Neural cell (in vitro differentiated cells): ENCODE measurements around the gene NDE1. TPM values are rescaled to one million over a fixed set of nuclear protein-coding genes. Genes with fewer than 3 reads are reported as not detected.

Experiments used
- H2AFZ ChIP-seq: fragments of 200-600, 300-800 bp; sonication (generic), shearing (Covaris generic); 2 replicates; pipeline ENCODE4 v1.6.0; 2014; ENCODE audit warnings: low read depth, mild to moderate bottlenecking, antibody characterized with exemption, low read length, moderate library complexity
- H3F3A ChIP-seq: fragments of 200-600 bp; shearing (Covaris generic); 2 replicates; pipeline ENCODE4 v1.6.1; 2016; ENCODE audit warnings: mild to moderate bottlenecking, moderate library complexity, mixed read lengths, antibody characterized with exemption, low read length; ENCODE audit not compliant: insufficient read depth, poor library complexity, severe bottlenecking
- H3K27ac ChIP-seq: fragments of 200-600, 300-800 bp; sonication (generic), shearing (Covaris generic); 2 replicates; pipeline ENCODE4 v1.5.1; 2014; ENCODE audit warnings: mild to moderate bottlenecking, low read length, moderate library complexity
- H3K27me3 ChIP-seq: fragments of 300-800, 200-600 bp; sonication (generic), shearing (Covaris generic); 2 replicates; pipeline ENCODE4 v1.6.0; 2014; ENCODE audit warnings: mild to moderate bottlenecking, low read depth, low read length, moderate library complexity; ENCODE audit not compliant: insufficient read depth
- H3K36me3 ChIP-seq: fragments of 300-800, 200-600 bp; sonication (generic), shearing (Covaris generic); 2 replicates; pipeline ENCODE4 v1.5.1; 2014; ENCODE audit warnings: mild to moderate bottlenecking, antibody characterized with exemption, low read length, moderate library complexity; ENCODE audit not compliant: insufficient read depth
- H3K4me2 ChIP-seq: fragments of 300-800, 200-600 bp; sonication (generic), shearing (Covaris generic); 2 replicates; pipeline ENCODE4 v1.6.0; 2014; ENCODE audit warnings: mild to moderate bottlenecking, low read length
- H3K4me3 ChIP-seq: fragments of 300-800, 200-600 bp; sonication (generic), shearing (Covaris generic); 2 replicates; pipeline ENCODE4 v1.5.1; 2014; ENCODE audit warnings: mild to moderate bottlenecking, low read length, moderate library complexity
- H3K79me2 ChIP-seq: fragments of 200-600 bp; shearing (Covaris generic); replicated peaks from 2 replicates; pipeline ENCODE4 v1.6.0; 2014; ENCODE audit warnings: mild to moderate bottlenecking, low read length, moderate library complexity; ENCODE audit not compliant: insufficient read depth
- H3K9ac ChIP-seq: fragments of 300-800, 200-600 bp; sonication (generic), shearing (Covaris generic); 2 replicates; pipeline ENCODE4 v1.6.1; 2016; ENCODE audit warnings: mild to moderate bottlenecking, low read length, mixed read lengths
- H3K9me2 ChIP-seq: fragments of 200-600 bp; shearing (Covaris generic); 2 replicates; pipeline ENCODE4 v1.6.1; 2016; ENCODE audit warnings: mild to moderate bottlenecking, low read length, mixed read lengths; ENCODE audit not compliant: insufficient read depth
- H3K9me3 ChIP-seq: fragments of 200-600, 300-800 bp; sonication (generic), shearing (Covaris generic); 2 replicates; pipeline ENCODE4 v1.6.1; 2016; ENCODE audit warnings: mild to moderate bottlenecking, mixed run types, low read length, moderate library complexity, mixed read lengths
- H4K20me1 ChIP-seq: fragments of 200-600 bp; shearing (Covaris generic); 2 replicates; pipeline ENCODE4 v1.6.1; 2016; ENCODE audit warnings: mild to moderate bottlenecking, mixed run types; ENCODE audit not compliant: insufficient read depth
- CTCF ChIP-seq: fragments of 450-650 bp; IDR thresholded peaks from 2 replicates; pipeline ENCODE4 v1.5.1; 2014; ENCODE audit warnings: antibody characterized with exemption, mild to moderate bottlenecking, moderate library complexity; ENCODE audit not compliant: poor library complexity, severe bottlenecking
- EP300 ChIP-seq: fragments of 450-650 bp; conservative IDR thresholded peaks from 2 replicates; pipeline ENCODE4 v1.6.1; 2014; ENCODE audit warnings: antibody characterized with exemption, mild to moderate bottlenecking, moderate library complexity; ENCODE audit not compliant: poor library complexity, severe bottlenecking
- EZH2 ChIP-seq: fragments of 200-600, 300-800 bp; shearing (Covaris generic), sonication (generic); IDR thresholded peaks from 2 replicates; pipeline ENCODE4 v1.6.1; 2014; ENCODE audit warnings: antibody characterized with exemption, low read length, borderline replicate concordance, mild to moderate bottlenecking; ENCODE audit not compliant: insufficient read depth, poor library complexity, severe bottlenecking
- MXI1 ChIP-seq: fragments of 450-650 bp; conservative IDR thresholded peaks from 2 replicates; pipeline ENCODE4 v1.6.1; 2014; ENCODE audit warnings: antibody characterized with exemption, mild to moderate bottlenecking; ENCODE audit not compliant: poor library complexity, severe bottlenecking
- POLR2AphosphoS5 ChIP-seq: IDR thresholded peaks from 2 replicates; pipeline ENCODE4 v1.6.1; 2012
- RAD21 ChIP-seq: fragments of 450-650 bp; conservative IDR thresholded peaks from 2 replicates; pipeline ENCODE4 v1.6.1; 2014; ENCODE audit warnings: antibody characterized with exemption, mild to moderate bottlenecking, moderate library complexity
- REST ChIP-seq: IDR thresholded peaks from 2 replicates; pipeline ENCODE4 v1.6.1; 2012; ENCODE audit warnings: borderline replicate concordance
- SMC3 ChIP-seq: fragments of 450-650 bp; conservative IDR thresholded peaks from 2 replicates; pipeline ENCODE4 v1.6.1; 2014; ENCODE audit warnings: antibody characterized with exemption, mild to moderate bottlenecking, moderate library complexity; ENCODE audit not compliant: poor library complexity
- TAF1 ChIP-seq: IDR thresholded peaks from 2 replicates; pipeline ENCODE4 v1.6.1; 2012; ENCODE audit warnings: low read depth
- polyA plus RNA-seq: library from polyadenylated mRNA; depleted of rRNA; stranded (reverse); fragments of >200 nt; gene quantifications from 2 replicates; pipeline ENCODE4 v1.2.3, GENCODE V29; 2014

NDE1 gene
- polyA plus RNA-seq, 1 donor from 2014 or later, result not detected

- no peaks in the 10 kb centered on the region for H3K9me3 ChIP-seq
- no peak for TF ChIP-seq POLR2AphosphoS5
- H3F3A ChIP-seq, result no peaks in the 10 kb centered on the region
These were observed 73.8 kb downstream of the NDE1 start for GRCh38 chr16:15723808-15724207.

GRCh38 chr16:15725641-15726240 lies 75.7 kb downstream of the NDE1 start:
- no peaks in the 10 kb centered on the region for H3K9me3 ChIP-seq
- no peak overlapping the region for H3K4me3 ChIP-seq
- H4K20me1 ChIP-seq, result no peaks in the 10 kb centered on the region
- no peaks in the 10 kb centered on the region for H3K79me2 ChIP-seq
- H3K9me2 ChIP-seq, result no peaks in the 10 kb centered on the region
- no peak overlapping the region for H3K27ac ChIP-seq
- no peak overlapping the region for H3K4me2 ChIP-seq
- no peak for TF ChIP-seq REST
- TF ChIP-seq EZH2, result no peak
- TF ChIP-seq EP300, result no peak
- TF ChIP-seq TAF1, result no peak
- TF ChIP-seq MXI1, result no peak
- no peak for TF ChIP-seq RAD21
- TF ChIP-seq SMC3, result no peak
- TF ChIP-seq POLR2AphosphoS5, result no peak
- TF ChIP-seq CTCF, result no peak
- peaks cover 3% of the 10 kb centered on the region for H3K36me3 ChIP-seq
- no peaks in the 10 kb centered on the region for H3K27me3 ChIP-seq
- no peak overlapping the region for H2AFZ ChIP-seq
- no peaks in the 10 kb centered on the region for H3F3A ChIP-seq
- H3K9ac ChIP-seq, result no peak overlapping the region

More at GRCh38 chr16:15723808-15724207, 73.8 kb downstream of the NDE1 start:
- no peaks in the 10 kb centered on the region for H3K27me3 ChIP-seq
- H3K9me2 ChIP-seq, result no peaks in the 10 kb centered on the region
- H3K36me3 ChIP-seq, result peaks cover 3% of the 10 kb centered on the region
- no peak overlapping the region for H3K4me3 ChIP-seq
- H3K27ac ChIP-seq, result no peak overlapping the region
- H2AFZ ChIP-seq, result no peak overlapping the region
- no peak overlapping the region for H3K9ac ChIP-seq
- H3K4me2 ChIP-seq, result no peak overlapping the region
- H3K79me2 ChIP-seq, result no peaks in the 10 kb centered on the region
- no peaks in the 10 kb centered on the region for H4K20me1 ChIP-seq

GRCh38 chr16:15726715-15727114 lies 76.7 kb downstream of the NDE1 start:
- no peak overlapping the region for H3K27ac ChIP-seq
- H3K27me3 ChIP-seq, result no peaks in the 10 kb centered on the region
- no peaks in the 10 kb centered on the region for H3K9me2 ChIP-seq
- no peaks in the 10 kb centered on the region for H4K20me1 ChIP-seq
- TF ChIP-seq EP300 (no peak), SMC3 (no peak), TAF1 (no peak), REST (no peak), MXI1 (no peak), RAD21 (no peak), CTCF (no peak), EZH2 (no peak), POLR2AphosphoS5 (no peak)
- no peak overlapping the region for H2AFZ ChIP-seq
- no peaks in the 10 kb centered on the region for H3F3A ChIP-seq
- no peaks in the 10 kb centered on the region for H3K79me2 ChIP-seq
- H3K4me2 ChIP-seq, result no peak overlapping the region
- no peaks in the 10 kb centered on the region for H3K9me3 ChIP-seq
- no peak overlapping the region for H3K4me3 ChIP-seq
- H3K9ac ChIP-seq, result no peak overlapping the region
- peaks cover 3% of the 10 kb centered on the region for H3K36me3 ChIP-seq
